Measurements from ENCODE around the gene GP1BA.

Gene GP1BA

DNA sequence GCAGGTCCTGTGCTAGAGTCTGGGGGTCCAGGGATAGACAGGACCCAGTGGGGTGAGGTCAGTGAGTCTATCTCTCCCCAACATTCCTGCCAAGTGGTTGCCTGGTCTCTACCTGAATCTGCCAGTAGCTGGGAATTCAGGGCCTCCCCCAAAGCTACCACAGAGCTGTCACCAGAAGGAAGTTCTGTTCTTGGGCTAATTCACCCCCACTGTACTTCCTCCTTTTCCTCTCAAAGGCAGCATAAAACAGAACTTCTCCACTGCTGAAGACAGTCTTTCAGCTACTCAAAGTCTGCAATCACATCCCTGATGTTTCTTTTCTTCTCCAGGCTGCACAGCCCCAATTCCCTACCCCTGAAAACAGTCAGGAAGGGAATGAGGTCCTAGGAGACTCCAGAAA lies 46.6 kb downstream of the GP1BA start:
- DNase-seq = peak; percentile 69

- DNase-seq = peak; percentile 76
These were observed 48.7 kb downstream of the GP1BA start for GRCh38 chr17:4980644-4981216.

- no peak for DNase-seq
These were observed 50.2 kb downstream of the GP1BA start for GRCh38 chr17:4982305-4982704.

Data from hematopoietic multipotent progenitor cell treated with erythropoietin and hydrocortisone succinate and interleukin-3 and kit ligand, for 4 days (in vitro differentiated cells).